HG02610 (cell line): ENCODE results near the gene GDF3.
"Not testable (repeated sequence)": the region's sequence is repeated elsewhere in the genome, so short reads cannot be mapped to it uniquely, and the experiment has no call there.

Experiments
- ATAC-seq: cut with Tn5 transposase; IDR thresholded peaks from one replicate; pipeline ENCODE4 v1.9.1; 2021; ENCODE audit warnings: mild to moderate bottlenecking, moderate library complexity; ENCODE audit not compliant: unreplicated experiment

Gene GDF3

GRCh38 chr12:7668171-7668570 lies 27.4 kb downstream of the GDF3 start:
- no peak for ATAC-seq

GRCh38 chr12:7667125-7667524 lies 28.4 kb downstream of the GDF3 start:
- ATAC-seq: no peak

GRCh38 chr12:7666595-7666994 lies 29.0 kb downstream of the GDF3 start:
- ATAC-seq: no peak

- no peak for ATAC-seq
Observed at GRCh38 chr12:7661741-7662140, 33.8 kb downstream of the GDF3 start.

GRCh38 chr12:7656121-7656520 lies 39.5 kb downstream of the GDF3 start:
- ATAC-seq: no peak

- no peak for ATAC-seq
Observed at GRCh38 chr12:7650091-7650490, 45.5 kb downstream of the GDF3 start.

- ATAC-seq: no peak
Observed at GRCh38 chr12:7647071-7647470, 48.5 kb downstream of the GDF3 start.

- no peak for ATAC-seq
Observed at GRCh38 chr12:7646178-7646475, 49.4 kb downstream of the GDF3 start.

- ATAC-seq: no peak
Observed at GRCh38 chr12:7645395-7646177, 50.0 kb downstream of the GDF3 start.

- ATAC-seq: no peak
Observed at GRCh38 chr12:7642876-7643309, 52.7 kb downstream of the GDF3 start.

GRCh38 chr12:7642287-7642686 lies 53.3 kb downstream of the GDF3 start:
- ATAC-seq: no peak

- not testable (repeated sequence) for ATAC-seq
Observed at GRCh38 chr12:7640123-7640995, 55.2 kb downstream of the GDF3 start.
